ENCODE results near the gene ZNF444.
A peak's percentile ranks its signal among the peaks of the same experiment; 100 is the strongest.

The ZNF444 gene

DNA sequence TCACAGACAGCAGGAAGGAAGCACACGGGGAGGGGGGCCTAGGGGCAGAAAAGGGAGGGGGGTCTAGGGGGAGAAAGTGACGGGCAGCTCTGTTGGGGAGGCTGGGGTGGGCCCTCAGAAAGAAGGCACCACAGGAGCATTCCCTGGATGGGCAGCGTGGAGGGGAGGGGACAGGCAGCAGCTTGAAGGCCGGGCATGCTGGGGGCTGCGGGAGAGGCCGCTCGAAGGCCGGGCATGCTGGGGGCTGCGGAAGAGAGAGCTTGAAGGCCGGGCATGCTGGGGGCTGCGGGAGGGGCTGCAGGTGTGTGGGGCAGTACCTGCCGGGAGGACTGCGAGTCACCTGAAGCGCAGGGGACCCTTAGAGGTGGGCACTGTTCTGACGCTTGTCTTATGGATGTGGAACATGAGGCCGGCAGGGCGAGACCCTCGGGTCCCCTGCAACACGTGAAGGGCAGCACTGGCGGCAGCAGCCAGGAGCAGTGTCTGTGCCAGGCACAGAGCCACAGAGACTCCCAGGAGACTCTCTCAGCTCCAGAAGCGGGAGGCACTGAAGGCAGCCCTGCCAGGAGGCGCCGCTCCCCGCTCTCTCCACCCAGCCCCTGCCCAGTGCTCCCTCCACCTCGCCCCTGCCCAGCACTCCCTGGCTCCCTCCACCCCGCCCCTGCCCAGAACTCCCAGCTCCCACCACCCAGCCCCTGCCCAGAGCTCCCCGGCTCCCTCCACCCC is 33.3 kb upstream of the ZNF444 start:
- no peak for DNase-seq

DNA sequence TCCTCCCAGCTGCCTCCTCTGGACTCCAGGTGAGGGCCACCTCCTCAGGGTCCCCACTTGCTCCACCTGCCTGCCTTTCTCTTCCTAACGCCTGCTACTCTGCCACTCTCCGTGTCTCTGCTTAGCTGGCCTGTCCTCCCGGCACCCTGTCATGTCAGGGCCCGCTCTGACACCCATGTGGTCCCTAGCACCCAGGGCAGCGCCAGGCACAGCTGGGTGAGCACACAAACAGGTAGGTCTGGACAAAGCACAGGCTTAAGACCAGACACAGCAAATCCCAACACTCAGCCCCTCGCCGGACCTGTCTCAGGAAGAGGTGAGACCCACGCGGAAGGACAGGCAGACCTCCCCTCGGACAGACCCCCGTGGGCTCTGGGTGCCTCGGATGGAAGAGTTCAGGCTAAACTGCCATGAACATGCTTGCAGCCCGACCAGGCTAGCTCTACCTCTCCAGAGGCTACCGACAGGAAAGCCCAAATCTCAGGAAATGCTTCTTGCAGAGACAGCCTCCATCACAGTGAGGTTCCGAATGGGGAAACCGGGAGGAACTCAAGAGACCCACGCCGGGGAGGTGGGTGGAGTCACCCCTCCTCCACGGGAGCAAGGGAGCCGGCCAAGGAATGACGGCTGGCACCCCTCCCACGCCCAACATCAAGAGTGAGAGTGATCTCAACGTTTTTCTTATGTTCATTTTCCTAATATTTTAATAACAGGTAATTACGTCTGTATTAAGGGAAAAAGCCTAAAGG is 32.5 kb upstream of the ZNF444 start:
- DNase-seq: no peak

DNA sequence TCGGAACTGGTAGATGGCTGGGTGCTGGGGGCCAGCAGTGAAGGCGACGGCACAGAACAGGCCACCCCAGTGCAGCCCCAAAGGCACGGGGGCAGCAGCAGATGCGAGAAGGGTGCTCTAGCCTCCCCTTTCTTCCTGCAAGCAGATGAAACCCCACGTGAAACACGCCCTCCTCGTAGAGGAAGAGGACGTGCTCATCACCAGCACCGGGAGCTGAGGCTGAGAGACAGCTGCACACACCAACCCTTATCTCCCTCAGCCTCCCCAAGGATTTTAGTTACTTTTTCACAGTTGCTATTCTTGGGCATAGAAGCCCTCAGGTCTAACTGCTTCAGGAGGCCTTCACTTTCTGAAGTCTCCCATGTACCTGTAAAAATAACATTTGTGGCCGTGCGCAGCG is 31.9 kb upstream of the ZNF444 start:
- no peak for DNase-seq

DNA sequence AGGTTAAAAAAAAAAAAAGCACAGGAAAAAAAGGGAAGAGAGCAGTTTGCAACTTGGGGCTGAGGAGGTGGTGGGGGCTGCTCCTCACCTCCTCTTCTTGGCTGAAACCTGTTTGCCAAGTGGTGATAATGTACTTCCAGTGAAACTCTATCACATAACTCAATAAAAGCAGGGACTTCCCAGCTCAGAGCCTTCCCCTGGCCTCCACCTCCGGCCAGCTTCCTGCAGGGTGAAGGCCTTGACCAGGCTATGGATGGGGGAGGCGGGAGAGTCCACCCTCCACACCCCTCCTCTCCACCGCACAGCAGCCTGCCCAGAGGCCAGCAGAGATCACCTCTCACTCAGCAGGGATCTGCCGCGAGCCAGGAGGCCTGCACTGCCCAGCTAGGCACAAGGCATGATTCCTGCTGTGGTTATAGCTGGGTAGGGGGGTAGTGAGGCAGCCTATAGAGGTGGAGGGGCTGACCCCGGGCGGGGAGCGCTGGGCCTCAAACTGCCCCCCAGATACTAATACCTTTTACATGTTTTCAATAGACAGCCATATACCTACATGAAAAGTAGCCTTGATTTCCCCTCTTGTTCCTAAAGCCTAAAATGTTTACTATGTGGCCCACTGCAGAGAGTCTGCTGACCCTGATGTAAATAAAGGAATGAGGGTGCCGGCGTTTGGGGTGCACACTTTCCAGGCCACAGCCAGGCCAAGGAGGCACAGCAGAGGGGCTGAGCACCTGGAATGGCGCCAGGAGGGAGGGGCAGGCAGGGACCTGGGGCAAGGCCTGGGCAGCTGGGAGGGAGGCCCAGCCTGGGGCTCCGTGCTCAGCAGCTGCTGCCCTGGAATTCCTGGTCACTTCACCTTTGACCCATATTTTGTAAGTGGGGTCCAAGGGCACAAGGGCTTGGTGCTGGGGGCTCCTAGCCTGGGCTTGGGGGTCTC is 30.3 kb upstream of the ZNF444 start:
- DNase-seq: no peak

DNA sequence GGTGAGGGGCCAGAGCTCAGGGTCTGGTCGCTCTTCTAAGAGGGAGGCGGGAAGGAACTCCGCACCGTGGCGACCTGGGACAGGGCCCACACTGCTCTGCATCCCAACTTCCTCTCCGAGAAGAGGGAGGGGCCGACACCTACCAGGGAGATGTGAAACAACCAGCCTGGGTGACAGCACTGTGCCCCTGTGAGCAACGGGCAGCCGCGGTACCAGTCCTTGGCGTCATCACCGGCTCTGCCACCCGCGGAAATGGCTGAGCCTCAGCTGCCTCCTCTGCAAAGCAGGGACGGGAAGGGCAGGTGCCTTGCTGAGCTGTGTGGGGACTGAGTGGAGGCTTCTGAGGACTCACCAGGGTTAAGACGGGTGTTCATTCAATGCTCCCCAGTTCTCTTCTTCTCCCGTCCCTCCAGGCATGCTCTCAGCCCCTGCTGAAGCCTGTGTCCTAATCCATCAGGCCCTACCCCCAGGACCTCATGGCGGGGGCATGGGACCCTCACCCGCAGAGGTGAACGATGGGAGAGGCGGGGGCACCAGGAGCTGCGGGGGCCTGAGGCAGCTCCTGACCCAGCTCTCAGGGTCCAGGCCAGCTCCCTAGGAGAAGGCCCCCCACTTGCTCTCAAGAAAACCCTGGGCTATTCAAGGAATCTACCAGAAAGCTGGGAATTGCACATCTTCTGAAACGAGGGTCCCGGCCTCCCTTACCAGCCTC is 29.3 kb upstream of the ZNF444 start:
- peak in 5 of 6 experiments; percentile 4 to 31 (median 20) for DNase-seq

DNA sequence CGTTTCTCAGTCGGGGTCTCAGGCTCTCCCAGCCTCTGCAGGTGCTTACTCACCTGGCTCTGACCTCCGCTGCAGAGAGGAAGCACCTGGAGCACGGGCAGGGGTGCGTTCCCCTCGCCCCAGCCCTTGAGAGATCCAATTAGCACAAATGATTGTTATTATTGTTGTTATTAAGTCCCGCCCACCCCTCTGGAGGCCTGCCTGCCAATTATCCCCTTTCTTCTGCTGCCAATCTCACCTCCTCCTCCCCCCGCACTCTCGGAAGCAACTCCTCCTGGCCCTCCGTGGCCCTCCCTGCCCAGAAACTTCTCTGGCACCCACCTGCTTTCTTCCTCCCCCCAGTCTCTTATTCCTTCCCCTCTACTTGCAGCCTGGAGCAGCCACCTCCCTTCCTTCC is 28.8 kb upstream of the ZNF444 start:
- DNase-seq: no peak

DNA sequence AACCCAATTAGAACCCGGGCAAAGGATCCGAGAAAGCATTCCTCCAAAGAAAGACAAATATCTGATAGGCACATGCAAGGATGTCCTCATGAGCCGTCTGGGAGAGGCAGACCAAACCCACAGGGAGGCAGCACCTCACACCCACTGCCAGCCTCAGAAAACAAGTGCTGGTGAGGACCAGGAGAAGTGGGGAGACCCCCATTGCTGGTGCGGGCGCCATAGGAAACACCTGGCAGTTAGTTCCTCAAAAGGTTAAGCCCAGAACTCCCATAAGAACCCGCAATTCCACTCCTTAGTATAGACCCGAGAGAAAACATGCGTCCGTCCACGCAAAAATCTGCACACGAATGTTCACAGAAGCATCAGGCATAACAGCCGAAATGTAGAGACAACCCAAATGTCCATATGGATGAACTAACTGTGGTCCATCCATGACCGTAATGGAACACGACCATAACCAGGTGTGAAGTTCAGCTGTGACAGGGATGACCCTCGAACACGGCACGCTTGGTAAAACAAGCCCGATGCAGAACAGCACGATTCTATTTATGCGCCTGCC is 27.9 kb upstream of the ZNF444 start:
- no peak for DNase-seq

DNA sequence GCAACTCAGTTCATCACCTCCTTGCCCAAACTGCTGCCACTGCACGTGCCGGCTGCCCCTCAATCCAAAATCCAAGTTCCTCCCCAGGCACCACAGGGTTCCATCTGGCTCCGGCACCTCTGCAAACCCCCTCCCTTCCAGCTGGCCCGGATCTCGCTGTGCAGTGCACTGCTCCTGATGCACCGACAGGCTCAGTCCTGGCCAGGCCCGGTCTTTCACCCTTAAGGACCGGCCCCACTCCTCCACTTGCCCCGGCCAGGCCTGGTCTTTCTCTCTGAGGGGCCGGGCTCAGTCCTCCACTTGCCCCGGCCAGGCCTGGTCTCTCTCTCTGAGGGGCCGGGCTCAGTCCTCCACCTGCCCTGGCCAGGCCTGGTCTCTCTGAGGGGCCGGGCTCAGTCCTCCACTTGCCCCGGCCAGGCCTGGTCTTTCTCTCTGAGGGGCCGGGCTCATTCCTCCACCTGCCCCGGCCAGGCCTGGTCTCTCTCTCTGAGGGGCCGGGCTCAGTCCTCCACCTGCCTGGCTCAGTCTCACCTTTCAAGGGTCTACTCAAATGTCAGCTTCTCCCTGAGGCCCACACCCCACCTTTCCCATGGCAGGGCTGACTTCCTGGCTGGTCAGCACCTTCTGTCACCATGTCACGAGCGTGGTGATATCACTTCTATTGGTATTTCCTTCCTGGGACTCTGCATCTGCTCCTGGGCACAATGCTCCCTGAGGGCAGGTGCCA is 26.9 kb upstream of the ZNF444 start:
- DNase-seq: no peak

DNA sequence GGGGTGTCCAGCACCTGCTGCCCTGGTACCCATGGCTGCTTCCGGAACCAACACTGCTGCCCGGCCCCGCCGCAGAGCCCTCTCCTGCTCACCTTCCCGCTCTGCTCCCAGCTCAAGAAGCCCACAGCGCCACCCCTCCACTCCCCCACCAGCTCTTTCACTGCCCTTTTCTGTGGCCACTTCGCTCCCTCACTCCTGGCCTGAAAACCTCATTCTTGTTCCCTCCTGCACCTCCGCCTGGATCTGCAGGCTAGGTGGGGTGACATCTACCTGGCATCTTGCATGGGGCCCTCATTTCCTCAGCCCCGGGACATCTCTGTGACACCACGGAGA is 26.3 kb upstream of the ZNF444 start:
- DNase-seq: no peak

DNA sequence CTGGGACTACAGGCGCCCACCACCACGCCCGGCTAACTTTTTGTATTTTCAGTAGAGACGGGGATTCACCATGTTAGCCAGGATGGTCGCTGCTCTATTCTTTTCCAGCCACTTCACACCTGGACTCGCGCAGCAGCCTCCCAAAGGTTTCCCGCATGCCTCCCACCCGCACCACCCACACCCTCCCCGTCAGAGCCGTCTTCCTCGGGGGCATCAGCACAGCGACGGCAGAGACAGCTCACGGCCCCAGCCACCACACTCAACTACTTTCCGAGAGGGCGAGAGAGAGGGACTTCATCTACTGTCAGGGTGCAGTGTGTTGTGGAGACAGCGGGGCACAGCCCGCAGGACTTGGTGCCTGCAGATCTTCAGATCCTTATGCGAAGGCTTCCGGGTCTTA is 25.6 kb upstream of the ZNF444 start:
- DNase-seq: no peak

DNA sequence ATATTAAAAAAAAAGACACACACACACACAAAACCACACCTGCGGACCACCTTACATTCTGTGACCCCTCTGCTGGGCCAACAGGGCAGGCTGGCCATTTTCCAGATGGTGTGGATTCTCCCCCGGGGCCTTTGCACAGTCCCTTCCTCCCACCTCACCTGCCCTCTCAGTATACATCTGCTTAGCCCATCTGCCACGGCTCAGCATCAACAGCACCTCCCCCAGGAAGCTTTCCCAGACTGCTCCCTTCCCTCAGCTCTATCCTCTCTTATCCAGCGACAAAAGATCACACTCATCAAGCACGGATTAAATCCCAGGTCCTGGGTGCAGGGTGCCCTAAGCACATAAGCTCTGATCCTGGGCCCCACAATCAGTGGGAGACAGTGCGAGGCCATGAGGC is 24.5 kb upstream of the ZNF444 start:
- no peak for DNase-seq

DNA sequence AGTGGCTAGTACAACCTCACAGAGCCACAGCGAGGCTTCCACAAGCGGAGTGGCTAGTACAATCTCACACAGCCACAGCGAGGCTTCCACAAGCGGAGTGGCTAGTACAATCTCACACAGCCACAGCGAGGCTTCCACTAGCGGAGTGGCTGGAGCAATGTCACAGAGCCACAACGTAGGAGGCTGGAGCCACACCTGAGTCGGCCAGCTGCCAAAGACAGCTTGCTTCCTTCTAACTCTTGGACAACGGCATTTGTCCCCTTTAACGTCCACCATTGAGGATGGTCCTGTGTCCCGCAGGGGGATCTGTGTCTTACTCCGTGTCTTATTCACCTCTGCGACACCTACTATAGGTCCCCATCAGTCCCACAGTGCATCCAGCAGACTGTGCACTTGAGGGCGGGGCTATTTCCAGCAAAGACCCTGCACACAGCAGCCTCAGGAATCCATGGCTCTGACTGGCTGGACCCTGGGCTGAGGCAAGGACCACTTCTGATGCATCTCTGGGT is 23.7 kb upstream of the ZNF444 start:
- DNase-seq: no peak

DNA sequence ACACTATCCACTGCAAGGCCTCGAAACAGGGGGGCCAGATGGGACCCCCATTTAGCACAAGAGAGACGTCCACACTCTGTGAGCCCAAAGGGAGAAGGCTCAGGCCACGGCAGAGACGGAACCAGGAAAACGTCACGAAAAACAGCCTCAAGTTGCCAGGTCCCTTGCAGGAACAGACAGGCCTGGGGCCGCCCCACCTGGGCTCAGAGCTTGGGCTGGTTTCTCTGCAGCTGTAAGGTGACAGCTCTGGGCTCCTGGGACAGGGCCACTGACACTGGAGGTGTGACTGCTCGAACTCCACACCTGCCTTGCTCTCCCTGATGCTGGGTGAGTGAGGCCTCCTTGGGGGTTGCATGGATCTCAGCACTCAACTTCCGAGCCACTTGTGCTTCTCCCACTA is 23.2 kb upstream of the ZNF444 start:
- DNase-seq: no peak

DNA sequence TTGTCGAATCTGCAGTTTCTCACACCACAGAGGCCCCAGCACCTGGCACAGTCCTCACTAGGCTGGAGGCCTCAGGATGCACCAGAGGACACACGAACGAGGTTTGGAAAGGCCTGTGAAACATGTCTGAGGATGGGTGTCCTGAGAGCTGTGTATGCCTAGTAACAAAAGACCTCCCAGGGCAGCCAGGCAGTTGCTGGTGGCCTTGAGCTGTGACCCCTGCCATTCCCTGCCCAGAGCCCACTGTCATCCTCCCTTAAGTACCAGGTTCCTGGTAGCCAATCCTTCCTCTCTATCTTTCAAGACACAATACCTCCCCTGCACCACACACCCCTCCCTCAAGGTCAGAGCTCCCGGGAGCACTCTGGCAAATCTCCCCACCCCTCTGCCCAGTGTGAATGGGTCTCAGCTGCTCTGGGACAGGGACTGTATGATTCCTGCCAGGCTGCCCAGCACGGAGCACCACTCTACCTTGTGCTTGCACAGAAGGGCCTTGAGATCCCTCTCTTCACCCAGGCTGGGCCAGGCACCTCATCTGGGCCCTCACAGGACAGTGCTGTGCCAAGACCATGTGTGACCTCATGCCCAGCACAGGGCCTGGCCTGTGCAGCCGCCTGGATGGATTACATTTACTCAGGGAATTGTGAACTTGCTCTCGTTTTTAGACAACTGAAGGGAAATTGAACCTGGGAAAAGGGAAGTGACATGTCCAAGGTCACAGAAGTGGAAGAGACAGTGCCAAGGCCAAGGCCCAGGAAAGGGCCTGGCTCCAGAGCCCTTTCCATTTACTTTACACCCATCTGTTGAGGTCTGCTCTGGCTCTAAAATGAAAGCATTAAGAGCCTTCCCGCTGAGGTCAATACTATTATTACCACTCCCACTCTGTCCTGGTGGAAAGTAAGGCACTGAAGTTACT is 22.2 kb upstream of the ZNF444 start:
- no peak for DNase-seq

DNA sequence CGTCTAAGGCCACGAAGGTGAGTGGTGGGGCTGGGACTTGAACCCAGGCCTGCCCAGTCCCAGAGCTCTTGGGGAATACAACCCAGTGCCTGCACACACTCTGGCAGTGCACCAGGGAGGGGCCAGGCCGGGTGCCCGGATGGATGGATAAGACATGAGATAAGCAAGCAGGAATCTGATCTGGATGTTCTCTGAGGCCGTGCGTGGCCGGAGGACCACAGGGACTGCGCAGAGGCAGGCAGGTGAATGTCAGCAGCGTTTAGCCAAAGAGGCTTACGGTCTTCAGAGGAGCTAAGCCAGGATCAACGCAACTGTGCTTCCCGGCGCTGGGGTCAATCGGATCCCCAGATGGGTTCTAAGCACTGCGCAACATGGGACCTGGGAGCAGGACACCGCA is 21.5 kb upstream of the ZNF444 start:
- DNase-seq: peak in 1 of 6 experiments; percentile 7

DNA sequence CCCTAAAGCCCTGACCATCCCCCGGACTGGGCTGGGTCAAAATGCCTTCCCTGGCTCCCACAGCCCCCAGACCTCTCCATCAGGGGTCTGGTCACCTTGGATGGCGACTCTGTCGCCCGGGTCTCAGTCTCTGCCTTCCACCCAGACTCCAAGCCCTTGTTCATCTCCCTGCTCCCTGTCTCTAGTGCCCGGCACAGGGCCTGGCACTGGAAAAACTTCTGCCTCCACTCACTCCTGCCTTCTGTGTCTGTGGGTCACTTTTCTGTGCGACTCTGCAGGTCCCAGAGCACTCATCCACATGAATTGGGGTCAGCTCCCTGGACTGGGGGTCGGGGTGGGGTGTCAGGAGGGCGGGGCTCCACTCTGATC is 21.1 kb upstream of the ZNF444 start:
- DNase-seq: peak in 1 of 6 experiments; percentile 32

DNA sequence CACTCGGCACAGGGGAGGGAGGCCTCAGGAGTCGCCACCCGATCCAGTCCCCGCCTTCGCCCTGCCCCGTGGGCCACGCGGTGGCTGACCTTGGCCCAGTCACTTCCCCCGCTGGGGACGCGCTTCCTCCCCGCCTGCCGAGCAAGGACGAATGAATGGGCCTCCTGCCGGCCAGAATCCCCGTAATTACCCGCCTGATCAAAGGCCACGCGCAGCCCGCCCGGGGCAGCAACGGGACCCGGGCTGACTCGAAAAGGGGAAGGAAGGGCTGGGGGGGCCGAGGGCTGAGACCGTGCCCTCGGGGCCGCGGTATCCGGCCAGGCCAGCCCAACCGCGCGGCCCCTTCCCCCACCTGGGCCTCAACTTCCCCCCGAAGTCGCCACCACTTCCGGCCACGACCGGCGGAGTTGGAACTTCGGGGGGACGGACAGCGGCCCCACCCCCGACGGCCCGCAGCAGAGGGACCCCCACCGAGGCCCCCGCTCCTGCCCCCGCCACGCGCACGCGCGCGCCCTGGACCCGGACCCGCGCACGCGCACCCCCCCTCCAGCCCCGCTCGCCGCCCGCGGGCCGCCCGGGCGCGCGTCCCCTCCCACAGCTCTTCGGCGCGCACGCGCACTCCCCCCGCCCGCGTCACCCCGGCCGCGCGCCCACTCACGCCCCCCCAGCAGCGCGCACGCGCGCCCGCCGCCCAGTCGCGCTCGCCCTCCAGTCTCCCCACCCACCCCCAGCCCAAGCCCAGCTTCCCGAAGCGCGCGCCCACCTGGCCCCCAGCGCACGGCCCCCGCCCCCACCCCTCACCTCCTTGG is 20.5 kb upstream of the ZNF444 start:
- peak; percentile 48 to 82 (median 74) for DNase-seq

DNA sequence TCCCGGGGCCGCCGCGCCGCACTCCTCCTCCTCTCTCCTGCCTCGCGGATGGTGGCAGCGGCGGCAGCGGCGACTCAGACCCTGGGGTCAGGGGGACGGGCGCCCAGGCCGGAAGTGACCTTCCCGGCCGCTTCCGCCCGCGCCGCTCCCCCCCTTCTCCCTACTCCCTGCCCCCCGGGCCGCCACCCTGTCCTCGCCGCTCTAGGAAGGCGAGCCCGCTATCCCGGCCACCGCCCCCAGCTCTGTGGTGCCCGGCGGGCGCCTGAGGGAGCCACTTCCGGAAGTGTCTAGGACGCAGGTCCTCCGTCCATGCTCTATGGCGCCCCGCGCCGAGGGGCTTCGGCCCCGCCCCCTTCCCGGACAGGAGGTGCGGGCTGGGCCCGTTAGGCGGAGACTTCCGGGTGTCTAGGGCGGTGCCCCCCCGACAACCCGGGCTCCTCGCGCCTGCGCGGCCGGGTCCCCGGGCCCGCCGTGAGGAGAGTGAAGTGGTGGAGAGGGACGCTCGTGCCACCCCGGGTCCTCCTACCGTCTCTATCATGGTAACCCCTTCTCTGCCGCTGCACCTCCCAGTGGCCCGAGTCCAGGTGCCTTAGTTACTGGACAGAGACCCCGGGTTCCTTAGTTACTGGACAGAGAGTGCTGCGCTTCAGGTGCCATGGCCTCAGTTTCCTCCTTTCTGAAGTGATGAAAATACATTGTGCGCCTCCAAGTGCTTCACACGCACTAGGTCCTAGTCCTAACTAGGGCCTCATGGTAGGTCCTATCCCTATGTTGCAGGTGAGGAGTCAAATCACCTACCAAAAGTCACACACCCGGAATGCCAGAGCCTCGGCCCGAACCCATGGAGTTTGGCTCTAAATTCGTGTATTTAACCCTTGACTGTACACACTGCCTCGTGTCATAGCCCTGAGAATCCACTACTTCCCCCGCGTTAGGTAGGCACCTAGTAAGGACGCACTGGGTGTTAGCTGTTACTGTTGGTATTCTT is 19.6 kb upstream of the ZNF444 start, which contains the start of gene ZNF787:
TSS of gene ZNF787 (minus strand) at position 116 of the 988 bp plus-strand sequence. CDS start 18,078 bp downstream, outside the sequence.
- DNase-seq: peak; percentile 91 to 97 (median 94)
